ENCODE data around the gene PIEZO1.

- TF ChIP-seq, protein P1, sequence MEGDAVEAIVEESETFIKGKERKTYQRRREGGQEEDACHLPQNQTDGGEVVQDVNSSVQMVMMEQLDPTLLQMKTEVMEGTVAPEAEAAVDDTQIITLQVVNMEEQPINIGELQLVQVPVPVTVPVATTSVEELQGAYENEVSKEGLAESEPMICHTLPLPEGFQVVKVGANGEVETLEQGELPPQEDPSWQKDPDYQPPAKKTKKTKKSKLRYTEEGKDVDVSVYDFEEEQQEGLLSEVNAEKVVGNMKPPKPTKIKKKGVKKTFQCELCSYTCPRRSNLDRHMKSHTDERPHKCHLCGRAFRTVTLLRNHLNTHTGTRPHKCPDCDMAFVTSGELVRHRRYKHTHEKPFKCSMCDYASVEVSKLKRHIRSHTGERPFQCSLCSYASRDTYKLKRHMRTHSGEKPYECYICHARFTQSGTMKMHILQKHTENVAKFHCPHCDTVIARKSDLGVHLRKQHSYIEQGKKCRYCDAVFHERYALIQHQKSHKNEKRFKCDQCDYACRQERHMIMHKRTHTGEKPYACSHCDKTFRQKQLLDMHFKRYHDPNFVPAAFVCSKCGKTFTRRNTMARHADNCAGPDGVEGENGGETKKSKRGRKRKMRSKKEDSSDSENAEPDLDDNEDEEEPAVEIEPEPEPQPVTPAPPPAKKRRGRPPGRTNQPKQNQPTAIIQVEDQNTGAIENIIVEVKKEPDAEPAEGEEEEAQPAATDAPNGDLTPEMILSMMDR (IDR thresholded peaks at IDR 0.05), result peak; percentile 95 to 99 (median 98)
- TF ChIP-seq POLR2A (IDR thresholded peaks at IDR 0.05), result peak in 1 of 2 donors; percentile 24
Observed at GRCh38 chr16:88737298-88738150, 47.5 kb downstream of the PIEZO1 start.
